Right forelimb (tissue), 1 donor: ENCODE results near the gene POP4.

ENCODE experiments used
- DNase-seq: peaks from one replicate; pipeline ENCODE4 v3.0.0-alpha.2; 2018

Gene POP4

GRCh38 chr19:29634423-29635130, 28.5 kb downstream of the POP4 start:
- DNase-seq: no peak

- no peak for DNase-seq
These were observed 29.9 kb downstream of the POP4 start for GRCh38 chr19:29635963-29636362.

- no peak for DNase-seq
These were observed 30.7 kb downstream of the POP4 start for GRCh38 chr19:29636553-29637360.

- no peak for DNase-seq
These were observed 33.0 kb downstream of the POP4 start for GRCh38 chr19:29639086-29639485.

GRCh38 chr19:29640231-29640630, 34.1 kb downstream of the POP4 start:
- no peak for DNase-seq

- DNase-seq: no peak
These were observed 35.5 kb downstream of the POP4 start for GRCh38 chr19:29641597-29641996.

- DNase-seq: no peak
These were observed 37.4 kb downstream of the POP4 start for GRCh38 chr19:29643361-29643935.

- no peak for DNase-seq
These were observed 38.1 kb downstream of the POP4 start for GRCh38 chr19:29644210-29644609.

GRCh38 chr19:29645491-29645867, 39.4 kb downstream of the POP4 start:
- DNase-seq: no peak

- DNase-seq: no peak
These were observed 39.8 kb downstream of the POP4 start for GRCh38 chr19:29645911-29646310.

- DNase-seq: no peak
These were observed 44.8 kb downstream of the POP4 start for GRCh38 chr19:29650772-29651387.

GRCh38 chr19:29651622-29652394, 45.7 kb downstream of the POP4 start:
- DNase-seq: no peak

GRCh38 chr19:29653398-29653797, 47.3 kb downstream of the POP4 start:
- no peak for DNase-seq

- DNase-seq: no peak
These were observed 49.7 kb downstream of the POP4 start for GRCh38 chr19:29655648-29656335.

GRCh38 chr19:29658221-29658991, 52.3 kb downstream of the POP4 start:
- no peak for DNase-seq

GRCh38 chr19:29660835-29661234, 54.8 kb downstream of the POP4 start:
- DNase-seq: no peak

- DNase-seq: no peak
These were observed 56.2 kb downstream of the POP4 start for GRCh38 chr19:29662278-29662603.

GRCh38 chr19:29662604-29663404, 56.7 kb downstream of the POP4 start:
- DNase-seq: no peak

GRCh38 chr19:29663861-29664752, 58.0 kb downstream of the POP4 start:
- no peak for DNase-seq
